DND-41 (cell line): Measurements from ENCODE around the gene PRKAG2.

Experiments
- CTCF ChIP-seq: IDR thresholded peaks from 2 replicates; pipeline ENCODE4 v1.5.1; 2012; ENCODE audit warnings: borderline replicate concordance, low read length, moderate library complexity, mild to moderate bottlenecking; ENCODE audit not compliant: poor library complexity, severe bottlenecking; ENCODE audit errors: extremely low read depth
- EZH2 ChIP-seq: IDR thresholded peaks from 3 replicates; pipeline ENCODE4 v1.6.1; 2012; ENCODE audit warnings: borderline replicate concordance, low read depth, mild to moderate bottlenecking, moderate library complexity, low read length, inconsistent platforms; ENCODE audit not compliant: severe bottlenecking

GRCh38 chr7:151777495-151777880, 99.4 kb downstream of the PRKAG2 start:
- no peak for TF ChIP-seq CTCF
- TF ChIP-seq EZH2 = no peak
